Gastroesophageal sphincter (tissue), 4 donors: Measurements from ENCODE around the gene CHTOP. TPM values are rescaled to one million over a fixed set of nuclear protein-coding genes. Genes with fewer than 3 reads are reported as not detected.
A peak's percentile ranks its signal among the peaks of the same experiment; 100 is the strongest.

ENCODE experiments used
- ATAC-seq: fragments of 150-250 bp; one replicate; pipeline ENCODE4 v1.9.1; 2016; ENCODE audit warnings: mild to moderate bottlenecking, moderate library complexity
- H3K27ac ChIP-seq, 4 donors: fragments of 200-600 bp; sonication (generic) in 3 of 4; 1 replicate in 3 of 4; 2 replicates in 1 of 4; pipeline ENCODE4 v1.5.1; 2016 to 2019
- H3K27me3 ChIP-seq: fragments of 200-600 bp; sonication (generic); one replicate; pipeline ENCODE4 v1.5.1; 2019
- H3K36me3 ChIP-seq, 2 donors: fragments of 200-600 bp; sonication (generic); one replicate each; pipeline ENCODE4 v1.5.1; 2019; ENCODE audit warnings: control low read depth in 1 of 2
- H3K4me1 ChIP-seq, 3 donors: fragments of 200-600 bp; sonication (generic); 1 replicate in 2 of 3; 2 replicates in 1 of 3; pipeline ENCODE4 v1.5.1; 2016 to 2019; ENCODE audit warnings: control low read depth in 2 of 3
- H3K4me3 ChIP-seq, 2 donors: fragments of 200-600 bp; sonication (generic); one replicate each; pipeline ENCODE4 v1.5.1; 2019; ENCODE audit warnings: mild to moderate bottlenecking in 1 of 2, moderate library complexity in 1 of 2
- H3K9me3 ChIP-seq, 3 donors: fragments of 200-600 bp; sonication (generic); one replicate each; pipeline ENCODE4 v1.5.1; 2017 to 2019; ENCODE audit warnings: control low read depth in 2 of 3
- CTCF ChIP-seq, 4 experiments: fragments of 200-600 bp in 2 of 4; fragments of 450-650 bp in 2 of 4; sonication (generic) in 1 of 4; IDR thresholded peaks; one replicate each; pipeline ENCODE4 v1.5.1; 2017 to 2019; ENCODE audit warnings: antibody characterized with exemption in 4 of 4, mild to moderate bottlenecking in 2 of 4, moderate library complexity in 2 of 4
- EP300 ChIP-seq: sonication (generic); formaldehyde crosslinking; IDR thresholded peaks from one replicate; pipeline ENCODE4 v1.6.1; 2017; ENCODE audit warnings: antibody characterized with exemption, mild to moderate bottlenecking
- POLR2A ChIP-seq, 2 donors: fragments of 450-650 bp; IDR thresholded peaks; one replicate each; pipeline ENCODE4 v1.6.1; 2017; ENCODE audit warnings: antibody characterized with exemption in 2 of 2, mild to moderate bottlenecking in 2 of 2, moderate library complexity in 1 of 2
- POLR2AphosphoS5 ChIP-seq: sonication (generic); formaldehyde crosslinking; IDR thresholded peaks from one replicate; pipeline ENCODE4 v1.6.1; 2017; ENCODE audit warnings: antibody characterized with exemption
- WGBS, 2 donors: methylation state at CpG; one replicate each; pipeline ENCODE4 v1.1.5; 2018; ENCODE audit warnings: low coverage in 1 of 2; 5-methylcytosine and 5-hydroxymethylcytosine counted together
- total RNA-seq, 4 donors: library from RNA; depleted of rRNA; stranded (reverse); fragments of >200 nt; gene quantifications; one replicate each; pipeline ENCODE4 v1.1.0, GENCODE V29; 2016

CHTOP gene
- total RNA-seq, 4 donors from 2014 or later = 33.7 to 57.0 (median 42.2) TPM

GRCh38 chr1:153611356-153611755, 22.5 kb upstream of the CHTOP start:
- peaks cover 0 to 18% of the 10 kb centered on the region in 2 donors for H3K36me3 ChIP-seq
- peaks cover 0 to 64% (median 28%) of the 10 kb centered on the region in 3 donors for H3K4me1 ChIP-seq
- WGBS, 2 donors = 56% methylated on average over 1 of the region's 1 CpG; no CpG with 5 or more reads in 1 of the 2 donors
- TF ChIP-seq EP300 (no peak), POLR2A (IDR thresholded peaks at IDR 0.05) (no peak)
- peak overlapping the region in 1 of 2 donors; percentile 70 for H3K4me3 ChIP-seq
- H3K9me3 ChIP-seq = no peaks in the 10 kb centered on the region
- peak overlapping the region in 3 of 4 donors; percentile 86 to 90 (median 86) for H3K27ac ChIP-seq
- no peak for ATAC-seq
- no peaks in the 10 kb centered on the region for H3K27me3 ChIP-seq

GRCh38 chr1:153612111-153612754, 21.6 kb upstream of the CHTOP start:
- peaks cover 0 to 10% of the 10 kb centered on the region in 2 donors for H3K36me3 ChIP-seq
- H3K9me3 ChIP-seq = no peaks in the 10 kb centered on the region
- WGBS, 2 donors = 13 to 14% methylated on average over 3 to 7 of the region's 11 CpGs
- peaks cover 0 to 69% (median 35%) of the 10 kb centered on the region in 3 donors for H3K4me1 ChIP-seq
- no peak for TF ChIP-seq POLR2AphosphoS5
- TF ChIP-seq POLR2A (IDR thresholded peaks at IDR 0.05) = no peak
- no peak for TF ChIP-seq CTCF (IDR thresholded peaks at IDR 0.05)
- no peak for TF ChIP-seq EP300
- H3K27me3 ChIP-seq = no peaks in the 10 kb centered on the region
- H3K4me3 ChIP-seq = peak overlapping the region; percentile 56 to 70
- peak overlapping the region; percentile 59 to 90 (median 86) for H3K27ac ChIP-seq
- ATAC-seq = no peak

- peaks cover 0 to 63% (median 41%) of the 10 kb centered on the region in 3 donors for H3K4me1 ChIP-seq
- WGBS, 2 donors = 26% methylated on average over 5 of the region's 9 CpGs; no CpG with 5 or more reads in 1 of the 2 donors
- H3K27me3 ChIP-seq = no peaks in the 10 kb centered on the region
- peak within 1 kb of the TSS; percentile 59 to 90 (median 86) for H3K27ac ChIP-seq
- H3K9me3 ChIP-seq = no peaks in the 10 kb centered on the region
- ATAC-seq = peak; percentile 75
- peak within 1 kb of the TSS; percentile 56 to 70 for H3K4me3 ChIP-seq
- H3K36me3 ChIP-seq = peaks cover 0 to 4% of the 10 kb centered on the region in 2 donors
- TF ChIP-seq CTCF (IDR thresholded peaks at IDR 0.05) (no peak), POLR2A (IDR thresholded peaks at IDR 0.05) (peak; percentile 59 to 72), POLR2AphosphoS5 (peak; percentile 86)
Measured at GRCh38 chr1:153612755-153613331, 21.0 kb upstream of the CHTOP start, which contains the start of gene S100A16. Gene S100A16 (minus strand): TSS chr1:153613137. CDS start chr1:153608151, 4,986 bp downstream.

GRCh38 chr1:153613406-153613805, 20.5 kb upstream of the CHTOP start:
- Histone ChIP-seq H3K27me3 (no peaks in the 10 kb centered on the region), H3K4me1 (peaks cover 0 to 57% (median 43%) of the 10 kb centered on the region in 3 donors), H3K36me3 (peaks cover 0 to 5% of the 10 kb centered on the region in 2 donors), H3K9me3 (no peaks in the 10 kb centered on the region), H3K27ac (peak overlapping the region; percentile 59 to 90 (median 86)), H3K4me3 (peak overlapping the region in 1 of 2 donors; percentile 70)
- no peak for ATAC-seq
- TF ChIP-seq POLR2A (IDR thresholded peaks at IDR 0.05) (no peak), EP300 (no peak), POLR2AphosphoS5 (no peak)
- 50 to 89% methylated on average over 2 to 3 of the region's 5 CpGs for WGBS, 2 donors

GRCh38 chr1:153614189-153614900, 19.5 kb upstream of the CHTOP start:
- peak overlapping the region in 1 of 4 donors; percentile 12 for H3K27ac ChIP-seq
- no peaks in the 10 kb centered on the region for H3K27me3 ChIP-seq
- H3K9me3 ChIP-seq = no peaks in the 10 kb centered on the region
- WGBS, 2 donors = 52 to 100% methylated on average over 1 to 2 of the region's 2 CpGs
- peaks cover 0 to 48% (median 39%) of the 10 kb centered on the region in 3 donors for H3K4me1 ChIP-seq
- peaks cover 0 to 14% of the 10 kb centered on the region in 2 donors for H3K36me3 ChIP-seq
- H3K4me3 ChIP-seq = no peak overlapping the region
- TF ChIP-seq CTCF (IDR thresholded peaks at IDR 0.05) (no peak), POLR2AphosphoS5 (no peak)
- ATAC-seq = no peak
